ENCODE data around the gene SCYGR8.

GRCh38 chr2:227785293-227785692 is 39.6 kb downstream of the SCYGR8 start:
- TF ChIP-seq ZFX (IDR thresholded peaks at IDR 0.05; ENCODE audit: borderline replicate concordance) (no peak), CTCF (IDR thresholded peaks at IDR 0.05) (no peak)
